ENCODE measurements around the gene CYTH2.

The CYTH2 gene

GRCh38 chr19:48469289-48469881, at the start of gene CYTH2:
CYTH2 (plus strand) TSS chr19:48469369; CDS start chr19:48469508, 139 bp downstream.
- ChIA-PET POLR2A (ENCODE audit: low non-redundant PET) (interaction anchor here (0.6 to 1.3 kb wide), 2 partner anchors 18 to 180 kb away, joined by 4 to 6 read pairs; no protein-coding TSS in a partner anchor), CTCF (no interaction called here)
- H3K27ac ChIP-seq = peak within 1 kb of the TSS; percentile 98
- DNase-seq (ENCODE audit: low spot score) = peak; percentile 70
- TF ChIP-seq CTCF (conservative IDR thresholded peaks at IDR 0.05; ENCODE audit: low read depth) = no peak

GRCh38 chr19:48421548-48421947, 47.6 kb upstream of the CYTH2 start:
- POLR2A ChIA-PET (ENCODE audit: low non-redundant PET) = no interaction called here
- no peak for DNase-seq (ENCODE audit: low spot score)
- CTCF ChIA-PET = interaction anchor here (0.6 to 1.1 kb wide), 2 partner anchors 101 to 123 kb away, joined by 3 read pairs; no protein-coding TSS in a partner anchor
- H3K27ac ChIP-seq = peak overlapping the region; percentile 79
- TF ChIP-seq CTCF (conservative IDR thresholded peaks at IDR 0.05; ENCODE audit: low read depth) = no peak

- H3K27ac ChIP-seq = peak overlapping the region; percentile 76
- POLR2A ChIA-PET (ENCODE audit: low non-redundant PET) = no interaction called here
- CTCF ChIA-PET = no interaction called here
Measured at GRCh38 chr19:48424694-48425219, 44.4 kb upstream of the CYTH2 start.

GRCh38 chr19:48428670-48429069, 40.5 kb upstream of the CYTH2 start:
- POLR2A ChIA-PET (ENCODE audit: low non-redundant PET) = no interaction called here
- H3K27ac ChIP-seq = peak overlapping the region; percentile 9; the same call in 1 of the 2 replicates
- CTCF ChIA-PET = interaction anchor here (1.1 kb wide), 1 partner anchor 17 kb away, joined by 3 read pairs; the partner anchor contains the start of gene GRWD1
- no peak for DNase-seq (ENCODE audit: low spot score)
- TF ChIP-seq CTCF (conservative IDR thresholded peaks at IDR 0.05; ENCODE audit: low read depth) = no peak

More at GRCh38 chr19:48424694-48425219, 44.4 kb upstream of the CYTH2 start:
- DNase-seq (ENCODE audit: low spot score) = peak; percentile 63
- no peak for TF ChIP-seq CTCF (conservative IDR thresholded peaks at IDR 0.05; ENCODE audit: low read depth)

GRCh38 chr19:48433337-48433736, 35.8 kb upstream of the CYTH2 start:
- TF ChIP-seq CTCF (conservative IDR thresholded peaks at IDR 0.05; ENCODE audit: low read depth) = no peak
- POLR2A ChIA-PET (ENCODE audit: low non-redundant PET) = no interaction called here
- no peak for DNase-seq (ENCODE audit: low spot score)

GRCh38 chr19:48436586-48436985, 32.6 kb upstream of the CYTH2 start:
- DNase-seq (ENCODE audit: low spot score) = no peak
- ChIA-PET POLR2A (ENCODE audit: low non-redundant PET) (no interaction called here), CTCF (interaction anchor here (0.5 to 0.6 kb wide), 3 partner anchors 69 to 175 kb away, joined by 3 to 4 read pairs (median 4); no protein-coding TSS in a partner anchor)
- TF ChIP-seq CTCF (conservative IDR thresholded peaks at IDR 0.05; ENCODE audit: low read depth) = no peak
- H3K27ac ChIP-seq = no peak overlapping the region

More at GRCh38 chr19:48433337-48433736, 35.8 kb upstream of the CYTH2 start:
- H3K27ac ChIP-seq = no peak overlapping the region
- CTCF ChIA-PET = no interaction called here
